ENCODE measurements around the gene NUDT17.
A peak's percentile ranks its signal among the peaks of the same experiment; 100 is the strongest.
"Not testable (repeated sequence)": the region's sequence is repeated elsewhere in the genome, so short reads cannot be mapped to it uniquely, and the experiment has no call there.

NUDT17 gene

GRCh38 chr1:145826030-145826429 is 19.4 kb upstream of the NUDT17 start:
- Histone ChIP-seq H3K36me3 (ENCODE audit: control insufficient read depth, insufficient read depth, low read length) (peaks cover 12% of the 10 kb centered on the region), H3K4me3 (replicated peaks; ENCODE audit: low read depth, low read length) (no peak overlapping the region), H3K27me3 (replicated peaks; ENCODE audit: control insufficient read depth, insufficient read depth, low read length) (no peaks in the 10 kb centered on the region)
- TF ChIP-seq CTCF (IDR thresholded peaks at IDR 0.05; ENCODE audit: insufficient read depth, low read length, poor library complexity, severe bottlenecking), result no peak
- DNase-seq (ENCODE audit: extremely low read depth, insufficient read length), result no peak

- Histone ChIP-seq H3K4me3 (replicated peaks; ENCODE audit: low read depth, low read length) (no peak overlapping the region), H3K36me3 (ENCODE audit: control insufficient read depth, insufficient read depth, low read length) (peaks cover 17% of the 10 kb centered on the region), H3K27me3 (replicated peaks; ENCODE audit: control insufficient read depth, insufficient read depth, low read length) (no peaks in the 10 kb centered on the region)
- TF ChIP-seq CTCF (IDR thresholded peaks at IDR 0.05; ENCODE audit: insufficient read depth, low read length, poor library complexity, severe bottlenecking), result no peak
- DNase-seq (ENCODE audit: extremely low read depth, insufficient read length), result no peak
These were observed 17.5 kb upstream of the NUDT17 start for GRCh38 chr1:145827966-145828365.

- DNase-seq (ENCODE audit: extremely low read depth, insufficient read length), result peak; percentile 42
- no peak for TF ChIP-seq CTCF (IDR thresholded peaks at IDR 0.05; ENCODE audit: insufficient read depth, low read length, poor library complexity, severe bottlenecking)
- Histone ChIP-seq H3K36me3 (ENCODE audit: control insufficient read depth, insufficient read depth, low read length) (peaks cover 20% of the 10 kb centered on the region), H3K4me3 (replicated peaks; ENCODE audit: low read depth, low read length) (no peak overlapping the region), H3K27me3 (replicated peaks; ENCODE audit: control insufficient read depth, insufficient read depth, low read length) (no peaks in the 10 kb centered on the region)
These were observed 16.9 kb upstream of the NUDT17 start for GRCh38 chr1:145828367-145829026.

- not testable (repeated sequence) for DNase-seq (ENCODE audit: extremely low read depth, insufficient read length); H3K4me3 ChIP-seq (replicated peaks; ENCODE audit: low read depth, low read length); H3K27me3 ChIP-seq (replicated peaks; ENCODE audit: control insufficient read depth, insufficient read depth, low read length)
- H3K36me3 ChIP-seq (ENCODE audit: control insufficient read depth, insufficient read depth, low read length), result peaks cover 26% of the 10 kb centered on the region
These were observed 14.6 kb upstream of the NUDT17 start for GRCh38 chr1:145830810-145831209.

GRCh38 chr1:145837656-145838055 is 7.8 kb upstream of the NUDT17 start:
- DNase-seq (ENCODE audit: extremely low read depth, insufficient read length), result no peak
- no peak overlapping the region for H3K4me3 ChIP-seq (replicated peaks; ENCODE audit: low read depth, low read length)
- H3K36me3 ChIP-seq (ENCODE audit: control insufficient read depth, insufficient read depth, low read length), result peaks cover 20% of the 10 kb centered on the region
- no peaks in the 10 kb centered on the region for H3K27me3 ChIP-seq (replicated peaks; ENCODE audit: control insufficient read depth, insufficient read depth, low read length)
- no peak for TF ChIP-seq CTCF (IDR thresholded peaks at IDR 0.05; ENCODE audit: insufficient read depth, low read length, poor library complexity, severe bottlenecking)

- TF ChIP-seq CTCF (IDR thresholded peaks at IDR 0.05; ENCODE audit: insufficient read depth, low read length, poor library complexity, severe bottlenecking), result no peak
- Histone ChIP-seq H3K36me3 (ENCODE audit: control insufficient read depth, insufficient read depth, low read length) (peaks cover 8% of the 10 kb centered on the region), H3K27me3 (replicated peaks; ENCODE audit: control insufficient read depth, insufficient read depth, low read length) (no peaks in the 10 kb centered on the region), H3K4me3 (replicated peaks; ENCODE audit: low read depth, low read length) (no peak overlapping the region)
- no peak for DNase-seq (ENCODE audit: extremely low read depth, insufficient read length)
These were observed 2.4 kb upstream of the NUDT17 start for GRCh38 chr1:145843031-145843430.
